ENCODE measurements around the gene SLC28A1. TPM values are rescaled to one million over a fixed set of nuclear protein-coding genes. Genes with fewer than 3 reads are reported as not detected.

The SLC28A1 gene
- total and polyA plus RNA-seq, 2 of the 4 experiments (the other 2 are of a cell fraction): not detected

DNA sequence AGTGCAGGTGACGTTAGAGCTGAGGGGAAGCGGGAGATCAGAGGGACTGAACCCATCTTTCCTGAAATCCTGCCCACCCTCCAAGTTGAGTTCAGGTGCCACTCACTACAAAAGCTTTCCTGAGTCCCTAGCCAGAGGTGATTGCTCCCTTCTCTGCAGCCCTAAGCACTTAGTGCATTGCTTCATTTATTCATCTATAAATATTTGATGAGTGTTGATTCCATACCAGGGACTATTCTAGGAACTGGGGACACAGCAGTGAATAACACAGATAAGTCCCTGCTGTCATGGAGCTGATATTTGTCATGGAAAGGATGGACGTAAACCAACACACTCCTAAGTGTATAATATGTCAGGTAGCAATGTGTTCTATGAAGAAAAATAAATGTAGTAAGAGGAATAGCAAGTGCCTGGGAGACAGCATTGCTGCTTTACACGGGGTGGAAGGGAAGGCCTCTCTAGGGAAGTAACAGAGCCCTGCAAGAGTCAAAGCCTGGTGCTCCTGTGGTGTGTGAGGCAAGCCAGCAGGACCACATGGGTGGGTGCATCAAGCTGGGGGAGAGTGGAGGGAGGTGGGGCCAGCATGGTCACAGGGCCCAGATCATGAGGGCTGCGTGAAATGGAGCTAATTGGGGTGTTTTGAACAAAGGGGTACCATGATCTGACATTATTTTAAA, 48.7 kb upstream of the SLC28A1 start:
- TF ChIP-seq MAFK (IDR thresholded peaks at IDR 0.05; ENCODE audit: low read depth, low read length) (no peak), MXI1 (IDR thresholded peaks at IDR 0.05; ENCODE audit: borderline replicate concordance, low read depth, low read length) (no peak), RAD21 (IDR thresholded peaks at IDR 0.05; ENCODE audit: low read length) (no peak), RFX5 (IDR thresholded peaks at IDR 0.05; ENCODE audit: low read depth, low read length) (no peak), RCOR1 (IDR thresholded peaks at IDR 0.05; ENCODE audit: insufficient replicate concordance, low read length) (no peak), MAZ (IDR thresholded peaks at IDR 0.05; ENCODE audit: borderline replicate concordance, low read depth, low read length) (no peak), CEBPB (IDR thresholded peaks at IDR 0.05; ENCODE audit: low read depth, low read length) (no peak)
- TF ChIP-seq, protein P1, sequence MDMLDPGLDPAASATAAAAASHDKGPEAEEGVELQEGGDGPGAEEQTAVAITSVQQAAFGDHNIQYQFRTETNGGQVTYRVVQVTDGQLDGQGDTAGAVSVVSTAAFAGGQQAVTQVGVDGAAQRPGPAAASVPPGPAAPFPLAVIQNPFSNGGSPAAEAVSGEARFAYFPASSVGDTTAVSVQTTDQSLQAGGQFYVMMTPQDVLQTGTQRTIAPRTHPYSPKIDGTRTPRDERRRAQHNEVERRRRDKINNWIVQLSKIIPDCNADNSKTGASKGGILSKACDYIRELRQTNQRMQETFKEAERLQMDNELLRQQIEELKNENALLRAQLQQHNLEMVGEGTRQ (IDR thresholded peaks at IDR 0.05; ENCODE audit: low read depth, low read length): no peak
- Histone ChIP-seq H2BK120ac (ENCODE audit: low read depth, low read length) (no peak overlapping the region), H3K4me3 (ENCODE audit: insufficient read depth, low read depth, low read length) (no peak overlapping the region), H3K23ac (ENCODE audit: low read depth, low read length) (no peak overlapping the region), H2AK9ac (replicated peaks; ENCODE audit: low read depth, low read length, poor library complexity) (no peak overlapping the region), H3K9me1 (ENCODE audit: insufficient read depth, low read length) (peaks cover 6% of the 10 kb centered on the region; the same call in 1 of the 2 replicates), H4K91ac (ENCODE audit: insufficient read depth, low read depth, low read length) (no peak overlapping the region), H3K4me2 (ENCODE audit: low read depth, low read length) (no peak overlapping the region), H3K36me3 (ENCODE audit: control insufficient read depth, insufficient read depth, low read length) (no peaks in the 10 kb centered on the region), H3K4me1 (ENCODE audit: control insufficient read depth, insufficient read depth, low read length) (peaks cover 3% of the 10 kb centered on the region; the same call in 1 of the 2 replicates), H4K8ac (ENCODE audit: low read depth in 2 of 2, low read length in 2 of 2) (no peak overlapping the region), H2BK15ac (ENCODE audit: low read depth, low read length) (no peak overlapping the region), H3K79me1 (ENCODE audit: low read depth in 1 of 2, low read length in 2 of 2) (no peaks in the 10 kb centered on the region), H3K18ac (ENCODE audit: low read depth, low read length) (no peak overlapping the region), H2AK5ac (ENCODE audit: low read depth, low read length) (no peak overlapping the region), H2BK20ac (ENCODE audit: low read depth, low read length) (no peak overlapping the region), H3K9ac (ENCODE audit: low read depth, low read length) (no peak overlapping the region), H3K9me3 (ENCODE audit: control insufficient read depth, insufficient read depth, low read length) (no peaks in the 10 kb centered on the region), H2AFZ (replicated peaks; ENCODE audit: low read length, poor library complexity) (no peak overlapping the region), H3K4ac (ENCODE audit: low read depth, low read length) (no peak overlapping the region), H3K14ac (replicated peaks; ENCODE audit: low read depth, low read length) (no peak overlapping the region), H3K27ac (ENCODE audit: insufficient read depth, low read length) (no peak overlapping the region), H2BK5ac (ENCODE audit: low read depth, low read length, poor library complexity, severe bottlenecking) (no peak overlapping the region), H3K56ac (ENCODE audit: extremely low read depth, insufficient read depth, low read length) (no peak overlapping the region), H4K5ac (ENCODE audit: low read depth, low read length) (no peak overlapping the region), H3K27me3 (ENCODE audit: control insufficient read depth, insufficient read depth, low read length) (peaks cover 30% of the 10 kb centered on the region), H4K20me1 (ENCODE audit: insufficient read depth, low read length) (no peaks in the 10 kb centered on the region)
- 33% methylated on average over 1 of the region's 5 CpGs; no CpG with 5 or more reads in 1 of the 2 experiments for WGBS, 2 experiments (ENCODE audit: extremely low coverage in 2 of 2, insufficient read length in 1 of 2)
- ChIA-PET POLR2A (ENCODE audit: unreplicated experiment) (no interaction called here), CTCF (no interaction called here)
- dilution Hi-C loops (cut with HindIII; ENCODE audit: low sequenced_read_pairs, unreplicated experiment) (no loop called here), intact Hi-C loops (cut with micrococcal nuclease) (no loop called here), in situ Hi-C loops (cut with MboI; ENCODE audit: low sequenced_read_pairs) (no loop called here)
- BruUV-seq (replicated peaks): no TSS peak
- DNase-seq (no peak), ATAC-seq (ENCODE audit: low read depth) (no peak)
